GM18861 (cell line): Measurements from ENCODE around the gene KNDC1.

ENCODE experiments used
- ATAC-seq: cut with Tn5 transposase; IDR thresholded peaks from one replicate; pipeline ENCODE4 v1.9.1; 2021; ENCODE audit not compliant: unreplicated experiment

KNDC1 gene

DNA sequence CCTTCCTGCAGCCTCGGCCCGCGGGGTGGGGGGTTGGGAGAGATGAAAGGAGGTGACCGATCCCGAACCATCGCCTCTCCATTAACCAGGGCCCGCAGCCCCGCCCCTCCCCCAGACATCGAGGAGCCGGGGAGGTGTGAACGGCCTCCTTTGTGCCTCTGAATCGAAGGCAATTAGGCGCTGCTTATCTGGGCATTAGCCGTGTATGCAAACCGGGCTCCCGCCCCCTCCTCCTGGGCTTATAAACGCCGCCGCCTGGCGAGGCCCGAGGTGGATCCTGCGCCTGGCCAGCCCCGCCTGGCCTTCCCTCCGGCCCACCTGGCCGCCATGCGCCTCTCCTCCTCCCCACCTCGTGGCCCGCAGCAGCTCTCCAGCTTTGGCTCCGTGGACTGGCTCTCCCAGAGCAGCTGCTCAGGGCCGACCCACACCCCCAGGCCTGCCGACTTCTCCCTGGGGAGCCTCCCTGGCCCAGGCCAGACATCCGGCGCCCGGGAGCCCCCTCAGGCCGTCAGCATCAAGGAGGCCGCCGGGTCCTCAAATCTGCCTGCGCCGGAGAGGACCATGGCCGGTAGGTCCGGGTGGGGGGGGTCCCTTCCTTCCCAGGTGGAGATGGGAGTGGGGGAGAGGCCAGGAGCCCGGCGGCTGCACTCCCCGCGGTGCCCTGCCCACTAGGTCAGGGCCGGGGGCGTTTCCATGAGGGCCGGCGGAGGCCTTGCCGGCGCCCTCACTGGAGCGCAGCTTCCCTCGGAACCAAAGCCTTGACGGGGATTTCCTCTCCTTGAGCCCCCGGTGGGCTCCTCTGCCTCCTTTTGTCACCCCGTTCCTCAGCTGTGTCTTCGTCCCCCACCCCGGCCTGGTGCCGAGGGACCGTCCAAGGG is 77.8 kb downstream of the KNDC1 start, which contains the start of gene VENTX:
TSS of gene VENTX (plus strand) at position 268 of the 878 bp plus-strand sequence. CDS start at position 328, 60 bp downstream.
- no peak for ATAC-seq

DNA sequence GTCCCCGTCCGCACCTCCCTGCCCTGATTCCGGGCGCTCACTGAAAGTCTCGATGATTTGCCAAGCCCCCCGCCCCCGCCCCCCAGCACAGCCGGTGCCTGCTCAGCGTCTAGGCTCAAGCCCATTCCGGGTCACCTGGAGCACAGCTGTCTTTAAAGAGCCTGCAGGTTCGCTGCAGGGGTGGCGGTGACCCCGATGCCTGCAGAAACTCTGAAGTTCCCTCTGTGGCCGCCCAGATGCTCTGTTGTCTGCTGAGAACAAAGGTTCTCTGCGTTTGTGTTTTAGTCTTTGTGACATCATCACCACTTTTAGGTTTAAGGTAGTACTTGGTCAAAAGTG is 78.4 kb downstream of the KNDC1 start:
- no peak for ATAC-seq

DNA sequence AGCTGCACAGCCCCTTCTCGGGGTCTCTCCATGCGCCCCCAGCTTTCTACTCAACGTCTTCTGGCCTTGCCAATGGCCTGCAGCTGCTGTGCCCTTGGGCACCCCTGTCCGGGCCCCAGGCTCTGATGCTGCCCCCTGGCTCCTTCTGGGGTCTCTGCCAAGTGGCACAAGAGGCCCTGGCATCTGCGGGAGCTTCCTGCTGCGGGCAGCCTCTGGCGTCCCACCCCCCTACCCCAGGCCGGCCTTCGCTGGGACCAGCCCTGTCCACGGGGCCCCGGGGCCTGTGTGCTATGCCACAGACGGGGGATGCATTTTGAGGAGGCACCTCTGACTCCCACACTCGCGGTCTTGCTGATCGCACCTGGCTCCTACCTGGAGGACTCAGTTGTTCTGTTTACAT is 80.0 kb downstream of the KNDC1 start:
- ATAC-seq: no peak

DNA sequence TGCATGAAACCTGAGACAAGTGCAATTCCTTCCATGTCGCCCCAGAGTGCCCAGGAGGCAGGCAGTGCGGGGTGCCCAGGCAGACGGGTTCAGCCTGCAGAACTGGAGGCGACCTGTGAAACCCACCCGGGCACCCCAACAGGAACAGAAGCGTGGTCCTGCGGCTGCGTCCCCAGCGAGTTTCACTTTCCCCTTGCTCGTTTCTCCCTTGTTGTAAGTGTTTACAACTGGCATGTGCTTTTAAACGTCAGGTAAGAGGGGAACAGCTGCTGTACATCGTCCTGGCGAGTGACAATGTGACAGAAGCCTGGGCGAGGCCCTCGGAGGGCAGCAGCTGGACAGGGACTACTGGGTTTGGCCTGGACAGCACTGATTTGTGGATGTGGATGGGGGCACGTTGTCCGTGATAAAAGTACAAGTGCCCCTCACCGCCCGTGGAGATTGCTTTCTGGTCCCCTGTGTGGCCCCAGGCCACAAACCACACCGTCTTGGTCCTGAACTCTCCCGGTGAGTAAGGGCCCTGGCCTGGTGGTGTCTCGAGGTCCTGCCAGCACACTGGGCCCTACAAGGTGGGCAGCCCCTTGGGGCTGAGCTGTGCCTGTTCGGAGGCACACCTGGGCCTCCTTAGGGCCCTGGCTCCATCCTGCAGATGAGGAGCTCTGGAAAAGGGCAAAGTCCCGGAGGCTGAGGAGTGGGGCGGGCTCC is 81.6 kb downstream of the KNDC1 start:
- ATAC-seq: no peak

DNA sequence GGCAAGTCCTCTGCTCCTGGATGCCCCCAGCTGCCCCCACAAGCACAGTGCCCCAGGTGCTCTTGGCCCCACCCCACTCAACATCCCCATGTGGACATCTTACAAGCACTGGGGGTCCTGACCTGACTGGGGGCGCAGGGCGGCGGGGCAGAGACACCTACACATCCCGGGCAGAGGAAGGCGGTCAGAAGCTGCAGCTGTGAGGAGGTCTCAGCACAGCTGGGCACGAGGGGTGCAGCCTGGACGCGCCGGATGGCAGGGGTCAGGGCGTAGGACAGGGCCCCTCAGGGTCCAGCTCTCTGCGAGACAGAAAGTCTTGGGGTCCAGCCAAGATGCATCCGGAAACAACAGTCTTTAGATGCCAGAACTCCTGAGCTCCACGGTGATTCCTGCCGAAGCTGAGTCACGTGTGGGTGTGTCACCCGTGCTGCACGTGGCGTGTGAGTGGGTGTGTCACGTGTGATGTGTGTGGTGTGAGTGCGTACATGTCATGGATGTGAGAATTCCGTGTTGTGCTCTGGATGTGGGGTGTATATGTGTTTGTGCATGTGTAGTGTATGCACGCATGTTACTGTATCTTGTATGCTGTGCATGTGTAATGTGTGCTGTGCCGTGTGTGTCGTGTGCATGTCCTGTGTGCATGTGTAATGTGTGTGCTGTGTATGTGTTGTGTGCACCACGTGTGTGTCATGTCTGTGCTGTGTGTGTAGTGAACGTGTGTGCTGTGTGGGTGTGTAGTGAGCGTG is 82.8 kb downstream of the KNDC1 start:
- ATAC-seq: no peak

DNA sequence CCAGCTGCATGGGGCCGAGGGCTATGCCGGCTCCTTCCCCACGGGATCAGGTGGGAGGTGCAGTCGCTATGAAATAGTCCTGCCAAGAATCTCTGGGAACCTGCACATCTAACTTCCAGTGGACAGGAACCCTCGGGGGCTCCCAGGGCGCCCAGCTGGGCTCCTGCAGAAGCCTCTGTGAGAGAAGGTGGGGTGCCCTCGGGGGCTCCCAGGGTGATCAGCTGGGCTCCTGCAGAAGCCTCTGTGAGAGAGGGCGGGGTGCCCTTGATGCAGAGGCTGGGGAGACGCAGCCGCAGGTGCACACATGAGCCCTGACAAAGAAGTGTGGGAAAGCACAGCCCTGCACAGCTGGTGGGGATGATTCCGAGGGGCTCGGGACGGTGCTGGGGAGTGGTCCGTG is 83.6 kb downstream of the KNDC1 start:
- ATAC-seq: no peak

DNA sequence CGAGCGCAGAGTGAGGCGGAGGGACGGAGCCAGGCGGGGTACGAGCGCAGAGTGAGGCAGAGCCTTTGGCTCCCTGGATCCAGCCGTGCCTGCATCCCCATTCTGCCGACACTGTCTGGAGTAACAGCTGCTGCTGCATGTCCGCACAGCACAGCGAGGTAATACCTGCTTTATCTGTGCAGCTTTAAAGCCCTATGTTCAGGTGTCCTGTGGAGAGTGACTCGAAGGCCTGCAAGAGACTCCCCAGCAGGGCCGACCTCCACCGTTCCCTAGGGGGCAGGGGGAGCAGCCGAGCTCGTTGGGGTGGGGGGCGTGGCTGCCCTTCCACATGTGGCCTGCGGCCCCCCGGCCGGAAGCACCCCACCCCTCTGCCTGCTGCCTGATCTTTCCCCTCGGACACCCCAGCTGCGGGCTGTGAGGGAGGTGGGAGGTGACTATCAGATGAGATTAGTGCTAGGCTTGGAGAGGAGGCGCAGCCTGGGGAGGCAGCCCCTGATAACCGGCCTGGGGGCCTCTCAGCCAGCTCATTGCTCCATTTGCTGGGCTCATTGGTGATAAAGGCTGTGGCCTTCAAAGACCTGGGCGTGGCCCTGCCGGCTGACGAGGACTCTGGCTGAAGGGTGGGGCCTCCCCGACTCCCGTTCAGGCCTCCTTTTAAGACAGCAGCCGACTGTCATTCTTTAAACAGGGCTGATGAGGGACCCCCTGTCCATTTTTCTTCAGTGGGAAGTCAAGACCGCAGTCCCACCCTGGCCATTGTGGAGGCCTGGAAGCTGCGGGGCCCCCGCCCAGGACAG is 85.6 kb downstream of the KNDC1 start:
- ATAC-seq: no peak

DNA sequence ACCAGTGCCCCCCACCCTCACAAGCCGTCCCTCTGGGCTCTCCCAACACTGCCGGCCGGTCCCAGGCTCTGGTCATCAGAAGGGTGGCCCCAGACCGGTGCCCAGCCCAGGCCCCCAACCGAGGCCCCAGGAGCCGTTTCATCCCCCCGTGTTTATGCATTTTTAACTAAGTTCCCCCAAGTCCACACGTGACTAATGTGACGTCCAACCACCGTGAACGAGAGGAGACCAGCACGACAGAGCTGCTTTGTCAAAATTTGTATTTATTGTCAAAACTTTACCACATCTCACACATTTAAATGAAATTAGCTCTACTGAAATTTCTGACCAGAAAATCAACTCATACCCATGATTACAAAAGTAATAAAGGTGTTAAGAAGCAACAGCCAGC is 86.2 kb downstream of the KNDC1 start:
- no peak for ATAC-seq

DNA sequence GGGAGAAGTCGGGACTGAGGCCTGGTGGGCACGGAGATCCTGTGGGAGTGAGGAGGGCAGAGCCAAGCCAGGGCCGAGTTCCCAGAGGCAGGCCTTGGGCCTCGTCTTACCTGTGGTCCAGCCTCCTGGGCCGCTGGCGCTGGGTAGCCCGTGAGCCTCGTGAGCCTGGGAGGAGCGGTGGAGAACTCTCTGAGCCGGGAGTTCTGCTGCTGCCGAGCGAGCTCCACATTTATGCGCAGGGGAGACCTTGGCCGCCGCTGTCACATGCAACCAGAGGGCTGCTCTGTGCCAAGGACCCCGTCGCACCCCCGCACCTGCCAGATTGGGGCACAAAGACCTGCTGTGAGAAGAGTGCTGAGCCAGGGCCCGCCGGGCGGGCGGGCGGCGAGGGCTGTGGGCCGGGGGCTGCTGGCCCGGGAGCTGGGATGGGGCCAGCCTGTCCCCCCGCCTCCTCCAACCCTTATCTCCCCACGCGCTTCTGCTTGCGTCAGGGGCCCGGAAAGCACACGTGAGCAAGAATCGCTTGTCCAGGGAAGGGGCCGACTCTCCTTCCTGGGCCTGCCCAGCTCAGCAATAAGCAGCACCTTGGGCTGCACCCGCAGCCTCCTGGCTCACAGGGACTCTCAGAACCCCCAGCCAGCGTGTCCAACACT is 87.8 kb downstream of the KNDC1 start:
- no peak for ATAC-seq

DNA sequence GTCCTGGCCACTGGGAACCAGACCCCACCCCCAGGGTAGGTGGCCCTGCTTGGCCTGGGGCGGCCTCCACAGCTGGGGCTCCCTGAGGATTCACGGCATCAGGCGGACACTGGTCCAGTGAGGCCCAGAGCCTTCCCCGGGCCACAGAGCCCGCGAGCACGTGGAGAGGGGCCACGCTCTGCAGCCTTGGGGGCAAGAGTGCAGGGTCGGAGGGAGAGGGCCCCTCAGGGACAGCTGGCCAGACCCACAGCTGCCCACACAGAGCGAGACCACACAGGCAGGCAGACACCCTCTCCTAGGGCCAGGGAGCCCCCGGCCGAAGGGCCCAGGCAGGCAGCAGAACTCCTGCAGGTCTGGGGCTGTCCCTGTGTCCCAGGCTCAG is 88.3 kb downstream of the KNDC1 start:
- ATAC-seq: no peak

DNA sequence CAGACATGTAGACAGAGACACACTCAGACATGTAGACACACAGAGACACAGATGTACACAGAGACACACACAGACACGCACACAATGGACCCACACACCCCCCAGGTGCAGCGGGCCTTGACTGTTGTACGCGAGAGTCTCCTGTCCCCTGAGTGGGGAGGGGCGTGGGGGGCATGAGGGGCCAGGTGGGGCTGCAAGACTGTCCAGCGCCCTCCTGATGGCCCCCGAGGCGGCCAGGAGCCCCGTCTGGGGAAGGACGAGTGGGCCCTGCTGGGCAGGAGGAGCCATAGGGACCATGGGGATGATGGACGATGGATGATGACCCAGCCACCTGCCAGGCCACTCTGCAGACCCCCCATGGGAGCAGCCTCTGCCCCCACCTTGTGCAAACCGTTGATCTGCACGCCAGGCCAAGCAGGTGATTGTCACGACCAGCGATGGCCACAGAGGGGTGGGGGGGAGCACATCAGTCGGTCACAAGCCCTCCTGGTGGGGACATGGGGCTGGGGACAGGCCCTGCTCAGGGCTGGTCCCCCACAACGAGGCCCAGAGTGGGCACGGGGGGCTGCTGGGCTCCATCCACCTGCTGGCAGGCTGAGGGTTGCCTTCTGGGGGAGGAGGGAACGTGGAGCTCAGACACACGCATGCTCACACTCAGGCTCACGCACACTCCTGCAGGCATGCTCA is 89.2 kb downstream of the KNDC1 start:
- no peak for ATAC-seq

DNA sequence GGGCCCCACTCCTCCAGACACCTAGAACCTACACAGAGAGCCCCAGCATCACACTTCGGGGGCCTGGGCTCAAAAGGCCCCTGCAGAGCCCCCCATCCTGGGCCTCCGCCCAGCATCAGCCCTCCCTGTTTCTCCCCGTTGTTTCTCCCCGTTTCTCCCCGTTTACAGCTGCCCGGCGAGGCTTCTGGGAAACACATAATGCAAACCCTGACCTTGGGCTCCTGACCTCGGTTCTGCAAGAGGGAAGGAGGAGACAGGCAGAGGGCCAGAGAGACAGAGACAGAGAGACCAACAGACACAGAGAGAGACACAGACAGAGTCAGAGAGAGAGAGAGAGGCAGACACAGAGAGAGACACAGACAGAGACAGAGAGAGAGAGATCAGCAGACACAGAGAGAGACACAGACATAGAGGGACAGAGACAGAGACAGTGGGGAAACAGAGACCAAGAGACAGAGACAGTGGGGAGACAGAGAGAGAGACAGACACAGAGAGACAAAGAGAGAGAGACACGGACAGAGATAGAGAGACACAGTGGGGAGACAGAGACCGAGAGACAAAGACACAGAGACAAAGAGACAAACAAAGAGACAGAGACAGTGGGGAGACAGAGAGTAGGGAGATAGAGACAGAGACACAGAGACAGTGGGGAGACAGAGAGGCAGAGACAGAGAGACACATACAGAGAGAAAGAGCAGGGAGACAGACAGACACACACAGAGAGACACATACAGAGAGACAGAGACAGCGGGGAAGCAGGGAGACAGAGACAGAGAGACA is 90.1 kb downstream of the KNDC1 start:
- ATAC-seq: no peak

DNA sequence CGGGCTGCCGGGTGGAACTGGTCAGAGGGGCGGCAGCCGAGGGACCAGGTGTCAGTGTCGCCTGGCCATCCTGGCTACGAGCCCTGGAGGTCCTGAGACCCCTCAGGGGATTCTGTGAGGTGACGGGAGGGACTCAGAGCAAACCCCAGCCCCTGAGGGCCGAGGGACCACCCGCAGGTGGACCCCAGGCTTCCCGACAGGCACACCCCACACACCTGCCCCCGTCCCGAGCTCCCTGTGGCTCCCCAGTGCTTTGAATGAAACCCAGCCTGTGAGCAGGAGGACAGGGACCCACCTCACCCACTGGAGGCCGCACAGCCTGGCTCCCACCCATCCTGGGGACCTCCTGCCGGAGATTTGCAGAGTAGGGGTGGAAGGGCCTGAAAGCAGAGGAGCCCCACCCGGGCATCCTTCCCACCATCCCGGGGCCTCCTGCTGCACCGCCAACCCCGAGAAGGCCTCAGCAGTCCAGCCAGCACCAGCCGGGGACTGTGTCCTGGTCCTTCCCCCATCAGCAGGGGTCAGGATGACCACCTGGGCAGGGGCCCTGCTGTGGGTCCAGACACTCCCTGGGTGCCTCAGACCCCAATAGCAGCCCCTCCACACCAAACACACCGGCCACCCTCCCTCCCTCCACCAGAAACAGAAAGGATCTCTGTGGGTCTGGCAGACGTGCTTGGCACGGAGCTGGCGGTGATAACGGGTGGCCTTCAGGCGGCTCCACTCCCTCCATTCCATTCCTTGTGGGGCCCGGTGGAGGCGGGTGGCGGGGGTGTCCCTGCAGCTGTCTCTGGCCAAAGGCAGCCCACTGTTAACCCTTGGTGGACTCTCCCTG is 91.6 kb downstream of the KNDC1 start:
- no peak for ATAC-seq

DNA sequence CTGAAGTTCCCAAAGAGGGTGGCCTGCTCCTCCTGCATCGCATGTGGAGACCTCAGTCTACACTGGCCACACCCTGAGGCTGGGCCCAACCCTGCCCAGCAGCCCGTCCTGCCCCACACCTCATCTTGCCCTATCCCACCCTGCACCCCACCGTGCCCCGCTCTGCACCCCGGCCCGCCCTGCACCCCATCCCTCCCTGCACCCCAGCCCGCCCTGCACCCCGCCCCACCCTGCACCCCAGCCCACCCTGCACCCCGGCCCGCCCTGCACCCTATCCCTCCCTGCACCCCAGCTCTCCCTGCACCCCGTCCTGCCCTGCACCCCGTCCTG is 92.2 kb downstream of the KNDC1 start:
- ATAC-seq: no peak

DNA sequence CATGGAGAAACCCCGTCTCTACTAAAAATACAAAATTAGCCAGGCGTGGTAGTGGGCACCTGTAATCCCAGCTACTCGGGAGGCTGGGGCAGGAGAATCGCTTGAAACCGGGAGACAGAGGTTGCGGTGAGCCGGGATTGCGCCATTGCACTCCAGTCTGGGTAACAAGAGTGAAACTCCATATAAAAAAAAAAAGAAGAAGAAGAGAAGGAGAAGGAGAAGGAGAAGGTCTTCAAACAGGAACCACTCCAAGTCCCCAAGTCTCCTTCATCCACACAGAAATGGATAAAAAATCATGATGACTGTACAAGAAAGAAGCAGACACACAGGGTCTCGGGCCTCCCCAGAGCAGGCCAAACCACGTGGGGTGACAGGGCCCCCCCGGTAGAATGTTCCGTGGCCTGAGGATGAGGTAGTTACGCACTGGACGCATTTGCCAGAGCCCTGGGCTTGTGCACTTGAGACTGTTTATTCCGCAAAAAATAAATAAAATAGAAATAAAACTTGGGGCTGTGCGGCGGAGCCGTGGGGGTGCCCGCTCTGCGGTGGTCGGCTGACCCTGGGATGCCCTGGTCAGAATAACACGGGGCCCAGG is 93.4 kb downstream of the KNDC1 start:
- no peak for ATAC-seq

DNA sequence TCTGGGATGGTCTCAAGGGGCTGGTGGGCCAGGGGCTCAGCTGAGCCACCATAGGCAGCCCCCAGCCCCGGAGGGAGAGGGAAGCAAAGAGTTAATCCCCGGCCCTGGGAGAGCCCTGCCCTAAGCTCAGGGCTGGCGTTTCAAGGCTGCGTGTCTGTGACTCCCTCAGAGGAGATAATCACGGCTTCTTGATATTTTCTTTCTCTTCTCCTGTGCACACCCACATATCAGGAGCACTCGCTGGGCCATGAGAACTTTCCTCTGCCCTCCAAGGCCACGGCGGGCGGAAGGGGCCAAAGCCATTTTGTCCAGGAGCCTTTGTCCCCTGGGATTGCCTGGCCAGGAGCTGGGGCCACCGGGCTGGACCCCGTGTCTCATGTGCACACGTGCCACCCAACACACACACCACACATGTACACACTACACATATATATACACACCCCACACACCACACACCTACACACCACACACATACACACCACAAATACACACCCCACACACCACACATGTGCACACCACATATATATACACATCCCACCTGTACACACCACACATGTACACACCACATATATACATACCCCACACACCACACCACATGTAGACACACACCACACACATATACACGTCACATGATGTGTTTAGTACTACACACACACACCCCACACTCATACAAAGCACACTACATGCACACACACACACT is 94.6 kb downstream of the KNDC1 start:
- no peak for ATAC-seq

DNA sequence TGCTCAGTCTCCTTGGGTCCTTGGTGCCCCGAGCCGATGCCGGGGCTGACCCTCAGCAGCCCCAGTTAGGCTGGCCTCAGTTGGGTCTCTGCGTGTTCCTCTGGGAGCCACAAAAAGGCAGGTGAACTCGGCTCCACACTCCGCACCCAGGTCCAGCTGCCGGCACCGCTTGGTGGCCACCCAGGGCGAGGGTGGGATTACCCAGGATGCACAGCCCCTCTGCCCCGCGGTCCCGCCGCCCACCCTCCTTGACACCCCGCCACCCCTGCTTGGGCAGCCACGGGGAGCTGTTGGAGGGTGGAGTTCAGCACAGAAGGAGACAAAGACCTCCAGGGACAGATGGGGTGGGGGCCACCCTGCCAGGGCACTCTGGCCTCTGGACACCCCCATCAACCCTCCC is 95.3 kb downstream of the KNDC1 start:
- ATAC-seq: no peak
